C4-2B (cell line): ENCODE results near the gene AFAP1.

Experiments
- H3K27ac ChIP-seq: fragments of 450-650 bp; 2 replicates; pipeline ENCODE4 v1.5.1; 2017
- CTCF ChIP-seq: fragments of 450-650 bp; conservative IDR thresholded peaks from 2 replicates; pipeline ENCODE4 v1.5.1; 2017; ENCODE audit warnings: mild to moderate bottlenecking
- ZFX ChIP-seq: fragments of 450-650 bp; IDR thresholded peaks from 2 replicates; pipeline ENCODE4 v1.6.1; 2017

The AFAP1 gene

GRCh38 chr4:7909463-7910262, 30.0 kb downstream of the AFAP1 start:
- no peak for TF ChIP-seq ZFX
- no peak for TF ChIP-seq CTCF
- H3K27ac ChIP-seq, result no peak overlapping the region

GRCh38 chr4:7908668-7909067, 31.0 kb downstream of the AFAP1 start:
- TF ChIP-seq ZFX (no peak), CTCF (no peak)

GRCh38 chr4:7907142-7907541, 32.5 kb downstream of the AFAP1 start:
- no peak overlapping the region for H3K27ac ChIP-seq
- TF ChIP-seq ZFX, result no peak
- TF ChIP-seq CTCF, result no peak

More at GRCh38 chr4:7908668-7909067, 31.0 kb downstream of the AFAP1 start:
- no peak overlapping the region for H3K27ac ChIP-seq

- TF ChIP-seq ZFX (no peak), CTCF (no peak)
- H3K27ac ChIP-seq, result no peak overlapping the region
Measured at GRCh38 chr4:7906171-7906701, 33.4 kb downstream of the AFAP1 start.

- TF ChIP-seq CTCF (no peak), ZFX (no peak)
- H3K27ac ChIP-seq, result no peak overlapping the region
Measured at GRCh38 chr4:7904952-7905915, 34.4 kb downstream of the AFAP1 start.

- H3K27ac ChIP-seq, result no peak overlapping the region
- TF ChIP-seq ZFX, result no peak
- TF ChIP-seq CTCF, result no peak
Measured at GRCh38 chr4:7903791-7904516, 35.7 kb downstream of the AFAP1 start.
